ENCODE results near the gene NAE1. TPM values are rescaled to one million over a fixed set of nuclear protein-coding genes. Genes with fewer than 3 reads are reported as not detected.

NAE1 gene
- total RNA-seq, 1 experiment from 2014 or later = 146 TPM

- Histone ChIP-seq H3K9me3 (no peaks in the 10 kb centered on the region), H3K4me1 (peaks cover 26% of the 10 kb centered on the region), H3K27me3 (replicated peaks; ENCODE audit: control insufficient read depth, insufficient read depth, low read length) (no peaks in the 10 kb centered on the region), H3K4me3 (ENCODE audit: low read depth, low read length) (no peak overlapping the region), H3K36me3 (ENCODE audit: control insufficient read depth, insufficient read depth, low read length) (no peaks in the 10 kb centered on the region)
- no TSS peak for BruUV-seq (replicated peaks)
- intact Hi-C loops (cut with micrococcal nuclease; ENCODE audit: unreplicated experiment) = no loop called here
- POLR2A ChIA-PET = interaction anchor here (1.1 kb wide), 1 partner anchor 21 kb away, joined by 4 read pairs; the partner anchor contains the start of gene NAE1
- DNase-seq = no peak
- Mint-ChIP-seq H3K4me3 (ENCODE audit: unreplicated experiment) (no peak overlapping the region), H3K36me3 (ENCODE audit: insufficient read depth, unreplicated experiment) (peaks cover 9% of the 10 kb centered on the region), H3K4me1 (ENCODE audit: low read depth, unreplicated experiment) (peaks cover 14% of the 10 kb centered on the region), H3K9me3 (ENCODE audit: unreplicated experiment) (no peaks in the 10 kb centered on the region), H3K27ac (ENCODE audit: unreplicated experiment) (no peak overlapping the region), H3K27me3 (ENCODE audit: insufficient read depth, unreplicated experiment) (no peaks in the 10 kb centered on the region)
- no peak for TF ChIP-seq CTCF (IDR thresholded peaks at IDR 0.05; ENCODE audit: insufficient read depth in 1 of 2, low read depth in 1 of 2, low read length in 1 of 2, severe bottlenecking in 1 of 2, unreplicated experiment in 1 of 2)
- CTCF ChIA-PET = interaction anchor here (1.6 kb wide), 1 partner anchor 17 kb away, joined by 6 read pairs; no protein-coding TSS in a partner anchor
Observed at GRCh38 chr16:66851166-66851964, 20.6 kb upstream of the NAE1 start.

- peaks cover 3% of the 10 kb centered on the region for H3K27me3 Mint-ChIP-seq (ENCODE audit: insufficient read depth, unreplicated experiment)
- no peaks in the 10 kb centered on the region for H3K36me3 ChIP-seq (ENCODE audit: control insufficient read depth, insufficient read depth, low read length)
- no peaks in the 10 kb centered on the region for H3K27me3 ChIP-seq (replicated peaks; ENCODE audit: control insufficient read depth, insufficient read depth, low read length)
- no TSS peak for BruUV-seq (replicated peaks)
- H3K27ac Mint-ChIP-seq (ENCODE audit: unreplicated experiment) = no peak overlapping the region
- peaks cover 17% of the 10 kb centered on the region for H3K4me1 ChIP-seq
- POLR2A ChIA-PET = interaction anchor here (1.1 kb wide), 1 partner anchor 19 kb away, joined by 4 read pairs; the partner anchor contains the start of gene NAE1
- no peak for DNase-seq
- CTCF ChIA-PET = interaction anchor here (1.6 kb wide), 1 partner anchor 18 kb away, joined by 6 read pairs; no protein-coding TSS in a partner anchor
- H3K36me3 Mint-ChIP-seq (ENCODE audit: insufficient read depth, unreplicated experiment) = peaks cover 9% of the 10 kb centered on the region
- no peak for TF ChIP-seq CTCF (IDR thresholded peaks at IDR 0.05; ENCODE audit: insufficient read depth in 1 of 2, low read depth in 1 of 2, low read length in 1 of 2, severe bottlenecking in 1 of 2, unreplicated experiment in 1 of 2)
- no peak overlapping the region for H3K4me3 Mint-ChIP-seq (ENCODE audit: unreplicated experiment)
- no peaks in the 10 kb centered on the region for H3K9me3 Mint-ChIP-seq (ENCODE audit: unreplicated experiment)
- no peak overlapping the region for H3K4me3 ChIP-seq (ENCODE audit: low read depth, low read length)
- H3K9me3 ChIP-seq = no peaks in the 10 kb centered on the region
- intact Hi-C loops (cut with micrococcal nuclease; ENCODE audit: unreplicated experiment) = no loop called here
- peaks cover 18% of the 10 kb centered on the region for H3K4me1 Mint-ChIP-seq (ENCODE audit: low read depth, unreplicated experiment)
Observed at GRCh38 chr16:66850115-66850815, 19.5 kb upstream of the NAE1 start.

- BruUV-seq (replicated peaks) = no TSS peak
- Histone ChIP-seq H3K4me1 (peaks cover 22% of the 10 kb centered on the region), H3K4me3 (ENCODE audit: low read depth, low read length) (no peak overlapping the region), H3K36me3 (ENCODE audit: control insufficient read depth, insufficient read depth, low read length) (no peaks in the 10 kb centered on the region), H3K9me3 (no peaks in the 10 kb centered on the region), H3K27me3 (replicated peaks; ENCODE audit: control insufficient read depth, insufficient read depth, low read length) (no peaks in the 10 kb centered on the region)
- POLR2A ChIA-PET = interaction anchor here (0.5 kb wide), 1 partner anchor 19 kb away, joined by 3 read pairs; the partner anchor contains the start of gene NAE1
- no peak for TF ChIP-seq CTCF (IDR thresholded peaks at IDR 0.05; ENCODE audit: insufficient read depth in 1 of 2, low read depth in 1 of 2, low read length in 1 of 2, severe bottlenecking in 1 of 2, unreplicated experiment in 1 of 2)
- peaks cover 5% of the 10 kb centered on the region for H3K36me3 Mint-ChIP-seq (ENCODE audit: insufficient read depth, unreplicated experiment)
- intact Hi-C loops (cut with micrococcal nuclease; ENCODE audit: unreplicated experiment) = no loop called here
- no peak overlapping the region for H3K4me3 Mint-ChIP-seq (ENCODE audit: unreplicated experiment)
- no peak overlapping the region for H3K27ac Mint-ChIP-seq (ENCODE audit: unreplicated experiment)
- H3K4me1 Mint-ChIP-seq (ENCODE audit: low read depth, unreplicated experiment) = peaks cover 21% of the 10 kb centered on the region
- H3K27me3 Mint-ChIP-seq (ENCODE audit: insufficient read depth, unreplicated experiment) = peaks cover 7% of the 10 kb centered on the region
- no peaks in the 10 kb centered on the region for H3K9me3 Mint-ChIP-seq (ENCODE audit: unreplicated experiment)
- DNase-seq = no peak
- CTCF ChIA-PET = interaction anchor here (1.6 to 5.3 kb wide), 3 partner anchors 18 to 19 kb away, joined by 6 to 45 read pairs (median 16); partner anchors contain the start of gene NAE1
Observed at GRCh38 chr16:66849549-66849948, 18.8 kb upstream of the NAE1 start.

Measured in Caco-2 (cell line).